Measurements from ENCODE around the gene PPM1N. TPM values are rescaled to one million over a fixed set of nuclear protein-coding genes. Genes with fewer than 3 reads are reported as not detected.

PPM1N gene
- polyA plus RNA-seq, 2 of the 4 experiments (the other 2 are of a cell fraction) = 9.2 to 10.5 TPM

- WGBS (ENCODE audit: missing lambda C conversion rate) = 74% methylated on average over 43 of the region's 44 CpGs
- FAIRE-seq = no peak
- ChIA-PET CTCF (interaction anchor here (9.6 to 33.4 kb wide), 2 partner anchors 16 to 36 kb away, joined by 107 to 1883 read pairs; partner anchors contain the start of gene ERCC1), POLR2A (no interaction called here)
- ATAC-seq = no peak
- H3K9me3 ChIP-seq = no peaks in the 10 kb centered on the region
- H3K4me1 ChIP-seq = peaks cover 19% of the 10 kb centered on the region
- no peak overlapping the region for H3K27ac ChIP-seq
- no peak overlapping the region for H3K4me3 ChIP-seq
- H3K4me2 ChIP-seq = no peak overlapping the region
- TF ChIP-seq TP53 (CRISPR knock-in tag; IDR thresholded peaks at IDR 0.05) (peak; percentile 12; the same call in 1 of the 2 replicates), USF2 (IDR thresholded peaks at IDR 0.05) (peak; percentile 39; the same call in 1 of the 2 replicates), POLR2AphosphoS2 (conservative IDR thresholded peaks at IDR 0.05; ENCODE audit: low read length) (peak; percentile 93), MAFK (IDR thresholded peaks at IDR 0.05; ENCODE audit: partially characterized antibody) (no peak)
- no peak for DNase-seq (ENCODE audit: low read depth in 1 of 2, low spot score in 1 of 2)
Observed at GRCh38 chr19:45472563-45473366, 25.5 kb upstream of the PPM1N start.

- FAIRE-seq = no peak
- peaks cover 18% of the 10 kb centered on the region for H3K4me1 ChIP-seq
- H3K4me2 ChIP-seq = no peak overlapping the region
- 44% methylated on average over 5 of the region's 5 CpGs for WGBS (ENCODE audit: missing lambda C conversion rate)
- ChIA-PET CTCF (interaction anchor here (9.6 to 33.4 kb wide), 2 partner anchors 16 to 37 kb away, joined by 107 to 1883 read pairs; partner anchors contain the start of gene ERCC1), POLR2A (no interaction called here)
- H3K27ac ChIP-seq = no peak overlapping the region
- no peak for DNase-seq (ENCODE audit: low read depth in 1 of 2, low spot score in 1 of 2)
- H3K4me3 ChIP-seq = no peak overlapping the region
- H3K9me3 ChIP-seq = no peaks in the 10 kb centered on the region
- TF ChIP-seq, protein P1, sequence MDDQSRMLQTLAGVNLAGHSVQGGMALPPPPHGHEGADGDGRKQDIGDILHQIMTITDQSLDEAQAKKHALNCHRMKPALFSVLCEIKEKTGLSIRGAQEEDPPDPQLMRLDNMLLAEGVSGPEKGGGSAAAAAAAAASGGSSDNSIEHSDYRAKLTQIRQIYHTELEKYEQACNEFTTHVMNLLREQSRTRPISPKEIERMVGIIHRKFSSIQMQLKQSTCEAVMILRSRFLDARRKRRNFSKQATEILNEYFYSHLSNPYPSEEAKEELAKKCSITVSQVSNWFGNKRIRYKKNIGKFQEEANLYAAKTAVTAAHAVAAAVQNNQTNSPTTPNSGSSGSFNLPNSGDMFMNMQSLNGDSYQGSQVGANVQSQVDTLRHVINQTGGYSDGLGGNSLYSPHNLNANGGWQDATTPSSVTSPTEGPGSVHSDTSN (IDR thresholded peaks at IDR 0.05) = no peak
- TF ChIP-seq RNF2 (IDR thresholded peaks at IDR 0.05; ENCODE audit: borderline replicate concordance, low read depth) = no peak
- TF ChIP-seq PHF8 (IDR thresholded peaks at IDR 0.05; ENCODE audit: borderline replicate concordance, low read depth) = no peak
- TF ChIP-seq RFX5 (IDR thresholded peaks at IDR 0.05) = no peak
- no peak for ATAC-seq
Observed at GRCh38 chr19:45473367-45473681, 24.9 kb upstream of the PPM1N start.

DNA sequence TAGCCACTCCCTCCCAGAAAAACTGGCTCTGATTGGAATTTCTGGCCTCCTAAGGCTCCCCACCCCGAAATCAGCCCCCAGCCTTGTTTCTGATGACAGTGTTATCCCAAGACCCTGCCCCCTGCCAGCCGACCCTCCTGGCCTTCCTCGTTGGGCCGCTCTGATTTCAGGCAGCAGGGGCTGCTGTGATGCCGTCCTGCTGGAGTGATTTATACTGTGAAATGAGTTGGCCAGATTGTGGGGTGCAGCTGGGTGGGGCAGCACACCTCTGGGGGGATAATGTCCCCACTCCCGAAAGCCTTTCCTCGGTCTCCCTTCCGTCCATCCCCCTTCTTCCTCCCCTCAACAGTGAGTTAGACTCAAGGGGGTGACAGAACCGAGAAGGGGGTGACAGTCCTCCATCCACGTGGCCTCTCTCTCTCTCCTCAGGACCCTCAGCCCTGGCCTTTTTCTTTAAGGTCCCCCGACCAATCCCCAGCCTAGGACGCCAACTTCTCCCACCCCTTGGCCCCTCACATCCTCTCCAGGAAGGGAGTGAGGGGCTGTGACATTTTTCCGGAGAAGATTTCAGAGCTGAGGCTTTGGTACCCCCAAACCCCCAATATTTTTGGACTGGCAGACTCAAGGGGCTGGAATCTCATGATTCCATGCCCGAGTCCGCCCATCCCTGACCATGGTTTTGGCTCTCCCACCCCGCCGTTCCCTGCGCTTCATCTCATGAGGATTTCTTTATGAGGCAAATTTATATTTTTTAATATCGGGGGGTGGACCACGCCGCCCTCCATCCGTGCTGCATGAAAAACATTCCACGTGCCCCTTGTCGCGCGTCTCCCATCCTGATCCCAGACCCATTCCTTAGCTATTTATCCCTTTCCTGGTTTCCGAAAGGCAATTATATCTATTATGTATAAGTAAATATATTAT, 24.3 kb upstream of the PPM1N start:
- FAIRE-seq (no peak), DNase-seq (ENCODE audit: low read depth in 1 of 2, low spot score in 1 of 2) (no peak), ATAC-seq (no peak)
- H3K27ac ChIP-seq = no peak overlapping the region
- CTCF ChIA-PET = interaction anchor here (1.1 to 33.4 kb wide), 3 partner anchors 10 to 37 kb away, joined by 3 to 1883 read pairs (median 107); partner anchors contain the start of gene ERCC1
- H3K4me2 ChIP-seq = no peak overlapping the region
- no peaks in the 10 kb centered on the region for H3K9me3 ChIP-seq
- WGBS (ENCODE audit: missing lambda C conversion rate) = 78% methylated on average over 27 of the region's 27 CpGs
- TF ChIP-seq TP53 (CRISPR knock-in tag; IDR thresholded peaks at IDR 0.05) = peak; percentile 92; the same call in 1 of the 2 replicates
- TF ChIP-seq KDM1A (IDR thresholded peaks at IDR 0.05; ENCODE audit: low read depth) = no peak
- TF ChIP-seq HOXA7 (CRISPR knock-in tag; IDR thresholded peaks at IDR 0.05) = peak; percentile 95
- no peak for TF ChIP-seq MYC (IDR thresholded peaks at IDR 0.05; ENCODE audit: borderline replicate concordance, low read length)
- peak; percentile 66 for TF ChIP-seq CHD2 (IDR thresholded peaks at IDR 0.05; ENCODE audit: low read length, partially characterized antibody)
- peak; percentile 75 for TF ChIP-seq FOSB (CRISPR knock-in tag; IDR thresholded peaks at IDR 0.05)
- TF ChIP-seq EHF (CRISPR knock-in tag; IDR thresholded peaks at IDR 0.05) = peak; percentile 77; the same call in 1 of the 2 replicates
- TF ChIP-seq RCOR1 (IDR thresholded peaks at IDR 0.05; ENCODE audit: low read depth, low read length) = peak; percentile 4; the same call in 1 of the 2 replicates
- peak; percentile 93 for TF ChIP-seq TFCP2L1 (CRISPR knock-in tag; IDR thresholded peaks at IDR 0.05)
- peak; percentile 77 for TF ChIP-seq POLR2AphosphoS2 (conservative IDR thresholded peaks at IDR 0.05; ENCODE audit: low read length)
- TF ChIP-seq, protein P1 (IDR thresholded peaks at IDR 0.05) = no peak
- H3K4me1 ChIP-seq = peaks cover 16% of the 10 kb centered on the region
- POLR2A ChIA-PET = no interaction called here
- H3K4me3 ChIP-seq = no peak overlapping the region
